Measurements from ENCODE around the gene PIAS1.

DNA sequence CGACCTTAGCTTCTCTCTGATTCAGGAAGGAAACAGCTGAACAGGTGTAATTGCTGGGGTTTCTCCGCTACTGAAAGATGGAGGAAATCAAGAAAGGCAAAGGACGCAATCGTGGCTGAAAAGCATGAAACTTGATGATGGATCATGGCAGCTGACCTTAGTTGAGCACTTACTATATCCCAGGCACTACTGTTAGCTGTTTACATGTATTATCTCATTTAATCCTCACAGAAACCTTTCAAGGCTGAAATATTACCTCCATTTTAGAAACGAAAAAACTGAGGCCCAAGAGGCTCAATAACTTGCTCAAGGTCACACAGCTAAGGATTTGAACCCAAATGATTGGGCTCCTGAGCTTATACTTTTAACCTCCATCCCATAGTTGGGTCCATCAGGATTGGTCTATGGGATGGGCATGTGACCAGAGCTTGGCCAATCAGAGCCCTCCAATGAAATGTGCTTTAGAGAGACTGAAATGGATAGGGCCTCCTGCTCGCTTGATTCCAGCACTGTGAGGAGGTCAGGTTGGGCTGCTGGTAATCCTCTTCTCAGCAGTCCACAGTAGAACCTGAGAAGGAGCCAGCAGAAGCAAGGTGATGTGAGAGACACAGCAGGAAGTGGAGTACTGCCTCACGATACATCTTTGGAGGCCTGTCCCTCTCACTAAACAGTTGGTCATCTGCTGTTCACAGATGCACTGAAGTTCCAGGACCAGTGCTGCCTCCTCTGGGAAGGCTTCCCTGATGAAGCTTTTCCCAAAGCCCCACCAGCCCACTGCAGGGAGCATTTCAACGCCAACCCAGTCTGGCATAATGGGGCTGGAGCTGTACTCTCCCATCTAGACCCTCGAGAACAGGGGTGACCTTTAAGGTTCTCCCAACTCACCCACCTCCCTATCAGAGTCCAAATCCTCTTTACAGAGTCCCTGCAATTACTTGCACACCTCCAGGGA lies 165.0 kb downstream of the PIAS1 start:
- no peak for TF ChIP-seq YY1 (IDR thresholded peaks at IDR 0.05; ENCODE audit: insufficient read depth, insufficient read length)
- TF ChIP-seq SUZ12 (IDR thresholded peaks at IDR 0.05; ENCODE audit: extremely low read depth, insufficient read depth, insufficient read length): no peak
